Measurements from ENCODE around the gene MX1. TPM values are rescaled to one million over a fixed set of nuclear protein-coding genes. Genes with fewer than 3 reads are reported as not detected.

Gene MX1
- total and polyA plus RNA-seq, 2 of the 13 experiments (the other 11 are each of a cell fraction or from before 2014, with no cell fraction given), result 2.6 to 5.8 TPM

DNA sequence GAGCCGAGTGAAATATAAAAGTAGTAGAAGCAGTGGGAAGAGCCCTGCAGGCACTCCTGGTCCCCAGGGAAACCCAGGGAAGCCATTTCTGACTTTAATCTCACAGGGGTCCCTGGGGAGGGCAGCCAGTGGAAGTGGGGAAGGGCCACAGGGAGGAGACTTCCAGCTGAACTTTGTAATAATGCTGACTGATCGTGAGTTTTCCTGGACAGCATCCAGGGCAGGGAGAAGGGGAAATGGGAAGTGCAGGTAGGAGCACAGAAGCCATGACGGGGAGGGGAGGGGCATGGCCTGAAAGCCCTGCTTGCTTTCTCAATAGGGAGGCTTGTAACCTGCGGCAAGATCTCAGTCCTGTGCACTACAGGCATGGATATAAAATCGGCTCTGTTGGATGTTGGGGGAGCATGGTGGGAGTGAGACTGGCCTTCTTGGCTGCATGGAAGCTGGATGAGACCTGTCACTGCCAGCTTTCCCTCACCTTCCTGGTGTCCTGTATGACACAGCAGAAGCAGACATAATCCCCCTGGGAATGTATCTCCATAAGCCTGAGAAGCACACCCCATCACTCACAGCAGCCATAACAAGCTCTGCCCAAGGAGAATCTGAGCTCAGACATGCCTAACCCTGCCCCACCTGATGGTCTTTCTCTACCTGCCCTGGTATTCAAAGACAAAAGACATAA lies 15.1 kb upstream of the MX1 start (continued):
- TF ChIP-seq PAWR (CRISPR knock-in tag; IDR thresholded peaks at IDR 0.05; ENCODE audit: borderline replicate concordance) (no peak), ZNF777 (CRISPR knock-in tag; IDR thresholded peaks at IDR 0.05) (no peak), MEIS1 (CRISPR knock-in tag; IDR thresholded peaks at IDR 0.05; ENCODE audit: borderline replicate concordance) (no peak), ZNF296 (CRISPR knock-in tag; conservative IDR thresholded peaks at IDR 0.05) (no peak), ZNF33B (CRISPR knock-in tag; IDR thresholded peaks at IDR 0.05) (no peak)
- TF ChIP-seq, protein P1, sequence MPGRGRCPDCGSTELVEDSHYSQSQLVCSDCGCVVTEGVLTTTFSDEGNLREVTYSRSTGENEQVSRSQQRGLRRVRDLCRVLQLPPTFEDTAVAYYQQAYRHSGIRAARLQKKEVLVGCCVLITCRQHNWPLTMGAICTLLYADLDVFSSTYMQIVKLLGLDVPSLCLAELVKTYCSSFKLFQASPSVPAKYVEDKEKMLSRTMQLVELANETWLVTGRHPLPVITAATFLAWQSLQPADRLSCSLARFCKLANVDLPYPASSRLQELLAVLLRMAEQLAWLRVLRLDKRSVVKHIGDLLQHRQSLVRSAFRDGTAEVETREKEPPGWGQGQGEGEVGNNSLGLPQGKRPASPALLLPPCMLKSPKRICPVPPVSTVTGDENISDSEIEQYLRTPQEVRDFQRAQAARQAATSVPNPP (CRISPR knock-in tag; IDR thresholded peaks at IDR 0.05), result no peak

DNA sequence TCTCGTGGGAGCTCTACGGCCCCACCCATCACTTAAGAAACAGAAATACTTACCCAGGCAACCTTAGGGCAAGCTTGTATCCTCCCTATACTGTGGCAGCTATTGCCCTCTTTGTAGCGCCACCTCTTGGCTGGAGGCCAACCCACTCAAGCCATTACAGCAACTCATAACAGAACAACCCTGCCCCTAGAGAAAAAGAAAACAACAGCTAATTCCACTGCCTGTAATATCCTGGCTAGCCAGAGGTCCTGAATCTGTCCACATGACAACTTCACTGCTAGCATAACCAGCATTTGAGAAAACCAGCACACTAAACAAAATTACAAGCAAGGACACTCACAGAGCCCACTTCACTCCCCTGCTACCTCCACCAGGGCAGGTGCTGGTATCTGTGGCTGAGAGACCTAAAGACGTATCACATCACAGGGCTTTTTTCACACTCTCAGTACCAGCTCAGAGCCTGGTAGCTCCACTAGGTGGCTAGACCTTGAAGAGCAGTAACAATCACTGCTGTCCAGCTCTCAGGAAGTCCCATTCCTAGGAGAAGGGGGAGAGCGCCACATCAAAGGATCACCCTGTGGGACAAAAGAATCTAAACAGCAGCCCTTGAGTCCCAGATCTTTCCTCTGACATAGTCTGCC lies 14.5 kb upstream of the MX1 start:
- Histone ChIP-seq H3K27me3 (ENCODE audit: control insufficient read depth in 1 of 2, insufficient read depth in 2 of 2, low read length in 2 of 2) (no peaks in the 10 kb centered on the region), H3K4me3 (replicated peaks in 1 of 3; ENCODE audit: insufficient read depth in 1 of 3, low read depth in 2 of 3, low read length in 3 of 3) (no peak overlapping the region), H3K4me2 (ENCODE audit: low read depth, low read length) (no peak overlapping the region; the same call in 1 of the 2 replicates), H3K9ac (ENCODE audit: insufficient read depth, low read depth, low read length) (no peak overlapping the region), H3K79me2 (ENCODE audit: insufficient read depth, low read length) (no peaks in the 10 kb centered on the region), H3K4me1 (ENCODE audit: insufficient read depth, low read length) (peaks cover 13% of the 10 kb centered on the region), H2AFZ (ENCODE audit: low read length) (no peak overlapping the region), H3K36me3 (replicated peaks in 1 of 2; ENCODE audit: control insufficient read depth in 1 of 2, insufficient read depth in 2 of 2, low read length in 2 of 2) (peaks cover 0 to 5% of the 10 kb centered on the region in 2 experiments; a peak in 2 of 5 replicates), H4K20me1 (ENCODE audit: insufficient read depth, low read length) (no peaks in the 10 kb centered on the region), H3K9me3 (ENCODE audit: low read length) (no peaks in the 10 kb centered on the region), H3K27ac (ENCODE audit: extremely low read length, insufficient read depth, low read length) (no peak overlapping the region)
- intact Hi-C loops (cut with micrococcal nuclease; ENCODE audit: unreplicated experiment) (no loop called here), in situ Hi-C loops (cut with HindIII; ENCODE audit: extremely low pct_ligation_motif_present, low pct_unique_long_range_greater_than_20kb) (no loop called here)
- FAIRE-seq, result no peak
- ChIA-PET CTCF (ENCODE audit: low intra/inter-chr PET ratio, low total read pairs) (no interaction called here), POLR2A (no interaction called here)
- BruUV-seq (replicated peaks), result no TSS peak
- WGBS (ENCODE audit: low lambda C conversion rate), result 76% methylated on average over 5 of the region's 5 CpGs
- peak; percentile 84 for ATAC-seq
- peak; percentile 9 for DNase-seq (ENCODE audit: low spot score)
- TF ChIP-seq NFE2 (CRISPR knock-in tag; IDR thresholded peaks at IDR 0.05) (no peak), PHF20 (CRISPR knock-in tag; IDR thresholded peaks at IDR 0.05) (no peak), ZMYM4 (CRISPR knock-in tag; IDR thresholded peaks at IDR 0.05) (0 out of 2 replicates have a peak, but pooled peaks have one; percentile 15), ZNF136 (CRISPR knock-in tag; IDR thresholded peaks at IDR 0.05; ENCODE audit: low read depth) (no peak), HMG20B (CRISPR knock-in tag; conservative IDR thresholded peaks at IDR 0.05) (no peak)
- TF ChIP-seq, protein P2, sequence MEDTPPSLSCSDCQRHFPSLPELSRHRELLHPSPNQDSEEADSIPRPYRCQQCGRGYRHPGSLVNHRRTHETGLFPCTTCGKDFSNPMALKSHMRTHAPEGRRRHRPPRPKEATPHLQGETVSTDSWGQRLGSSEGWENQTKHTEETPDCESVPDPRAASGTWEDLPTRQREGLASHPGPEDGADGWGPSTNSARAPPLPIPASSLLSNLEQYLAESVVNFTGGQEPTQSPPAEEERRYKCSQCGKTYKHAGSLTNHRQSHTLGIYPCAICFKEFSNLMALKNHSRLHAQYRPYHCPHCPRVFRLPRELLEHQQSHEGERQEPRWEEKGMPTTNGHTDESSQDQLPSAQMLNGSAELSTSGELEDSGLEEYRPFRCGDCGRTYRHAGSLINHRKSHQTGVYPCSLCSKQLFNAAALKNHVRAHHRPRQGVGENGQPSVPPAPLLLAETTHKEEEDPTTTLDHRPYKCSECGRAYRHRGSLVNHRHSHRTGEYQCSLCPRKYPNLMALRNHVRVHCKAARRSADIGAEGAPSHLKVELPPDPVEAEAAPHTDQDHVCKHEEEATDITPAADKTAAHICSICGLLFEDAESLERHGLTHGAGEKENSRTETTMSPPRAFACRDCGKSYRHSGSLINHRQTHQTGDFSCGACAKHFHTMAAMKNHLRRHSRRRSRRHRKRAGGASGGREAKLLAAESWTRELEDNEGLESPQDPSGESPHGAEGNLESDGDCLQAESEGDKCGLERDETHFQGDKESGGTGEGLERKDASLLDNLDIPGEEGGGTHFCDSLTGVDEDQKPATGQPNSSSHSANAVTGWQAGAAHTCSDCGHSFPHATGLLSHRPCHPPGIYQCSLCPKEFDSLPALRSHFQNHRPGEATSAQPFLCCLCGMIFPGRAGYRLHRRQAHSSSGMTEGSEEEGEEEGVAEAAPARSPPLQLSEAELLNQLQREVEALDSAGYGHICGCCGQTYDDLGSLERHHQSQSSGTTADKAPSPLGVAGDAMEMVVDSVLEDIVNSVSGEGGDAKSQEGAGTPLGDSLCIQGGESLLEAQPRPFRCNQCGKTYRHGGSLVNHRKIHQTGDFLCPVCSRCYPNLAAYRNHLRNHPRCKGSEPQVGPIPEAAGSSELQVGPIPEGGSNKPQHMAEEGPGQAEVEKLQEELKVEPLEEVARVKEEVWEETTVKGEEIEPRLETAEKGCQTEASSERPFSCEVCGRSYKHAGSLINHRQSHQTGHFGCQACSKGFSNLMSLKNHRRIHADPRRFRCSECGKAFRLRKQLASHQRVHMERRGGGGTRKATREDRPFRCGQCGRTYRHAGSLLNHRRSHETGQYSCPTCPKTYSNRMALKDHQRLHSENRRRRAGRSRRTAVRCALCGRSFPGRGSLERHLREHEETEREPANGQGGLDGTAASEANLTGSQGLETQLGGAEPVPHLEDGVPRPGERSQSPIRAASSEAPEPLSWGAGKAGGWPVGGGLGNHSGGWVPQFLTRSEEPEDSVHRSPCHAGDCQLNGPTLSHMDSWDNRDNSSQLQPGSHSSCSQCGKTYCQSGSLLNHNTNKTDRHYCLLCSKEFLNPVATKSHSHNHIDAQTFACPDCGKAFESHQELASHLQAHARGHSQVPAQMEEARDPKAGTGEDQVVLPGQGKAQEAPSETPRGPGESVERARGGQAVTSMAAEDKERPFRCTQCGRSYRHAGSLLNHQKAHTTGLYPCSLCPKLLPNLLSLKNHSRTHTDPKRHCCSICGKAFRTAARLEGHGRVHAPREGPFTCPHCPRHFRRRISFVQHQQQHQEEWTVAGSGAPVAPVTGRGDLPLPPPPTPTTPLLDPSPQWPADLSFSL (CRISPR knock-in tag; IDR thresholded peaks at IDR 0.05), result no peak
- TF ChIP-seq, protein P3, sequence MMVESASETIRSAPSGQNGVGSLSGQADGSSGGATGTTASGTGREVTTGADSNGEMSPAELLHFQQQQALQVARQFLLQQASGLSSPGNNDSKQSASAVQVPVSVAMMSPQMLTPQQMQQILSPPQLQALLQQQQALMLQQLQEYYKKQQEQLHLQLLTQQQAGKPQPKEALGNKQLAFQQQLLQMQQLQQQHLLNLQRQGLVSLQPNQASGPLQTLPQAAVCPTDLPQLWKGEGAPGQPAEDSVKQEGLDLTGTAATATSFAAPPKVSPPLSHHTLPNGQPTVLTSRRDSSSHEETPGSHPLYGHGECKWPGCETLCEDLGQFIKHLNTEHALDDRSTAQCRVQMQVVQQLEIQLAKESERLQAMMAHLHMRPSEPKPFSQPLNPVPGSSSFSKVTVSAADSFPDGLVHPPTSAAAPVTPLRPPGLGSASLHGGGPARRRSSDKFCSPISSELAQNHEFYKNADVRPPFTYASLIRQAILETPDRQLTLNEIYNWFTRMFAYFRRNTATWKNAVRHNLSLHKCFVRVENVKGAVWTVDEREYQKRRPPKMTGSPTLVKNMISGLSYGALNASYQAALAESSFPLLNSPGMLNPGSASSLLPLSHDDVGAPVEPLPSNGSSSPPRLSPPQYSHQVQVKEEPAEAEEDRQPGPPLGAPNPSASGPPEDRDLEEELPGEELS (CRISPR knock-in tag; IDR thresholded peaks at IDR 0.05), result no peak

All from HepG2 (cell line).